ENCODE data around the gene USP37.

USP37 gene

GRCh38 chr2:218429911-218430692 is 138.0 kb downstream of the USP37 start:
- DNase-seq (ENCODE audit: low spot score): no peak

GRCh38 chr2:218428846-218429558 is 139.1 kb downstream of the USP37 start:
- DNase-seq (ENCODE audit: low spot score): no peak

- no peak for DNase-seq (ENCODE audit: low spot score)
Observed at GRCh38 chr2:218427741-218428140, 140.4 kb downstream of the USP37 start.

GRCh38 chr2:218425531-218425930 is 142.6 kb downstream of the USP37 start:
- DNase-seq (ENCODE audit: low spot score): no peak

- no peak for DNase-seq (ENCODE audit: low spot score)
Observed at GRCh38 chr2:218423584-218423983, 144.6 kb downstream of the USP37 start.

GRCh38 chr2:218422403-218423086 is 145.6 kb downstream of the USP37 start:
- DNase-seq (ENCODE audit: low spot score): no peak

- DNase-seq (ENCODE audit: low spot score): no peak
Observed at GRCh38 chr2:218421027-218421426, 147.1 kb downstream of the USP37 start.

- DNase-seq (ENCODE audit: low spot score): no peak
Observed at GRCh38 chr2:218419630-218420216, 148.4 kb downstream of the USP37 start.

DNA sequence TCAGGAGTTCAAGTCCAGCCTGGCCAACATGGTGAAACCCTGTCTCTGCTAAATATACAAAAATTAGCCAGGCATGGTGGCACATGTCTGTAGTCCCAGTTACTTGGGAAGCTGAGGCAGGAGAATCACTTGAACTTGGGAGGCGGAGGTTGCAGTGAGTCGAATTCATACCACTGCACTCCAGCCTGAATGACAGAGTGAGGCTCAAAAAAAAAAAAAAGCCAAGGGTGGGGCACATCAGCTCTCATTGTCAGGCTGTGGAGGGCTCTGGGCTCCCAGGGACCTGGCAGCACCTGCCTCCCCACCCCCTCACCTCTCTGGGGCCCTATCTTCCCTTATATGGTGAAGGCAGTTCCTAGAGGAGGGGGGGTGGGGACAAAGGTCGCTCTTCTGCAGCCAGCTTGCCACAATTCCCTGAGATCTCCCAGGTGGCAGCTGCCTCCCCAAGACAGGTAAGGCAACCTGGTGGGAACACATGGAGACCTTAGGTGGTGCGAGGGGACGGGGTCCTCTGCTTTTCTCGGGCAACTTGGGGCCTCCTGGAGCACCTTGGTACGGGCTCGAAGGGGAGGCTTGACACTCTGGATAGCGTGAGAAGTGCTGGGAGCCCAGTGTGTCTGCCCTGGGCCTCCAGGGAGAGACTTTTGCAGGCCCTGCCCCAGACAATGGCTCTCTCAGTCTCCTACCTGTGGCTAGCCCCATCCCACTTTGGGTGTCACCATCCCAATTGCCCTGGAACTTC is 149.3 kb downstream of the USP37 start, which contains the start of gene VIL1:
VIL1 (plus strand) TSS at position 407 of the 742 bp plus-strand sequence. CDS start 4,656 bp downstream, outside the sequence.
- no peak for DNase-seq (ENCODE audit: low spot score)

GRCh38 chr2:218418321-218418716 is 149.8 kb downstream of the USP37 start:
- DNase-seq (ENCODE audit: low spot score): no peak

DNA sequence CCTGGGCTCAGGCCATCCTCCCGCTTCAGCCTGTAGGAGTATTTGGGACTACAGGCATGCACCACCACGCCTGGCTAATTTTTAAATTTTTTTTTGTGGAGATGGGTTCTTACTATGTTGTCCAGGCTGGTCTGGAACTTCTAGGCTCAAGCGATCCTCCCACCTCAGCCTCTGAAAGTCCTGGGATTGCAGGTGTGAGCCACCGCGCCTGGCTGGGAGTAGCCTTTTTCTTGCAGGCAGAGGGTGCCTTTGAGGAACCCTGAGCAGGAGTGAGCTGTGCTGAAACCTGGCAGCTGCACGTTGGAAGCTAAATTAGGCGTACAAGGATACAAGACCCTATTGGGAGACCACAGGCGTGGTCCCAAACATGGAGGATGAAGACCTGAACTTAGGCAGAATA is 160.4 kb downstream of the USP37 start:
- no peak for DNase-seq (ENCODE audit: low spot score)

GRCh38 chr2:218406949-218407618 is 161.1 kb downstream of the USP37 start:
- peak; percentile 64 for DNase-seq (ENCODE audit: low spot score)

- peak; percentile 96 for DNase-seq (ENCODE audit: low spot score)
Observed at GRCh38 chr2:218406209-218406948, 161.8 kb downstream of the USP37 start.

- DNase-seq (ENCODE audit: low spot score): peak; percentile 15
Observed at GRCh38 chr2:218405746-218406208, 162.4 kb downstream of the USP37 start.

GRCh38 chr2:218405086-218405745 is 162.9 kb downstream of the USP37 start:
- no peak for DNase-seq (ENCODE audit: low spot score)

- no peak for DNase-seq (ENCODE audit: low spot score)
Observed at GRCh38 chr2:218404351-218405085, 163.6 kb downstream of the USP37 start.

DNA sequence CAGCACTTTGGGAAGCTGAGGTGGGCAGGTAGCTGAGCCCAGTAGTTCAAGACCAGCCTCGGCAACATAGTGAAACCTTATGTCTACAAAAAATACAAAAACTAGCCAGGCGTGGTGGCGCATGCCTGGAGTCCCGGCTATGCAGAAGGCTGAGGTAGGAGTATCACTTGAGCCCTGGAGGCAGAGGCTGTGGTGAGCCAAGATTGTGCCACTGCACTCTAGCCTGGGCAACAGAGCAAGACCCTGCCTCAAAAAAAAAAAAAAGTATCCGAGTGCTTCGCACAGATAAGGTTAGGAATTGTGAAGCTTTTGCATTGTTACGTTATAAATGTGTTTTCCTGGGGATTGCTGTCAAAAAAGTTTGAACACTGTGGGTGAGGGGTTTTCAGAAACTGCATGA is 164.3 kb downstream of the USP37 start:
- DNase-seq (ENCODE audit: low spot score): no peak

- DNase-seq (ENCODE audit: low spot score): no peak
Observed at GRCh38 chr2:218402911-218403411, 165.2 kb downstream of the USP37 start.

DNA sequence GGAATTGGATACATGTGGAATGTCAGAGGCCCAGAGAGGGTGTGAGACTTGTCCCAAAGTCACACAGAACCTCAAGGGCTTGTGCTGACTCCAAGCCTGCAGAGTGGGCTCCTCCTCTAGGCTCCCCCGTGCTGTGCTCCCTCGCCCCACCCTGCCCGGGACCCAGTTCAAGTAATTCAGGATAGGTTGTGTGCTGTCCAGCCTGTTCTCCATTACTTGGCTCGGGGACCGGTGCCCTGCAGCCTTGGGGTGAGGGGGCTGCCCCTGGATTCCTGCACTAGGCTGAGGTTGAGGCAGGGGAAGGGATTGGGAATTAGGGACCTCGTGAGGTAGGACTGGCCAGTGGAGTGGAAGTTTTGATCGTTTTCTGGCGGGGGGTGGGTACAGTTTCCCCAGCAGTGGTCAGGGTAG is 165.7 kb downstream of the USP37 start:
- DNase-seq (ENCODE audit: low spot score): no peak

All from activated CD4-positive, alpha-beta T cell treated with anti-CD3 and anti-CD28 coated beads, Interleukin-2, Interleukin-4, amounts not matched to agents 100 ng/mL and 50 ng/mL, durations not matched to agents 16 hours and 8 hours (primary cell).